Measurements from ENCODE around the gene MAST1. TPM values are rescaled to one million over a fixed set of nuclear protein-coding genes. Genes with fewer than 3 reads are reported as not detected.
"Not testable (repeated sequence)": the region's sequence is repeated elsewhere in the genome, so short reads cannot be mapped to it uniquely, and the experiment has no call there.

MAST1 gene
- total RNA-seq, 1 experiment from 2014 or later: 2.6 TPM

GRCh38 chr19:12912571-12912970, 74.3 kb downstream of the MAST1 start:
- DNase-seq: no peak
- H3K27me3 Mint-ChIP-seq (ENCODE audit: unreplicated experiment): no peaks in the 10 kb centered on the region
- intact Hi-C loops (cut with micrococcal nuclease; ENCODE audit: unreplicated experiment): no loop called here
- BruUV-seq (replicated peaks): no TSS peak
- H3K36me3 Mint-ChIP-seq (ENCODE audit: insufficient read depth, unreplicated experiment): peaks cover 4% of the 10 kb centered on the region
- H3K4me1 Mint-ChIP-seq (ENCODE audit: low read depth, unreplicated experiment): no peaks in the 10 kb centered on the region
- CTCF ChIA-PET: no interaction called here
- no peak overlapping the region for H3K4me3 Mint-ChIP-seq (ENCODE audit: low read depth, unreplicated experiment)
- no peaks in the 10 kb centered on the region for H3K9me3 Mint-ChIP-seq (ENCODE audit: low read depth, unreplicated experiment)
- TF ChIP-seq CTCF (IDR thresholded peaks at IDR 0.05; ENCODE audit: unreplicated experiment): no peak
- no peak overlapping the region for H3K27ac Mint-ChIP-seq (ENCODE audit: unreplicated experiment)

GRCh38 chr19:12913011-12913561, 74.8 kb downstream of the MAST1 start:
- H3K4me3 Mint-ChIP-seq (ENCODE audit: low read depth, unreplicated experiment): no peak overlapping the region
- CTCF ChIA-PET: no interaction called here
- H3K27ac Mint-ChIP-seq (ENCODE audit: unreplicated experiment): no peak overlapping the region
- BruUV-seq (replicated peaks): no TSS peak
- no peaks in the 10 kb centered on the region for H3K9me3 Mint-ChIP-seq (ENCODE audit: low read depth, unreplicated experiment)
- H3K36me3 Mint-ChIP-seq (ENCODE audit: insufficient read depth, unreplicated experiment): peaks cover 9% of the 10 kb centered on the region
- no peaks in the 10 kb centered on the region for H3K4me1 Mint-ChIP-seq (ENCODE audit: low read depth, unreplicated experiment)
- TF ChIP-seq CTCF (IDR thresholded peaks at IDR 0.05; ENCODE audit: unreplicated experiment): no peak
- DNase-seq: no peak
- intact Hi-C loops (cut with micrococcal nuclease; ENCODE audit: unreplicated experiment): no loop called here
- H3K27me3 Mint-ChIP-seq (ENCODE audit: unreplicated experiment): no peaks in the 10 kb centered on the region

GRCh38 chr19:12913851-12914690, 75.8 kb downstream of the MAST1 start:
- CTCF ChIA-PET: no interaction called here
- peaks cover 17% of the 10 kb centered on the region for H3K36me3 Mint-ChIP-seq (ENCODE audit: insufficient read depth, unreplicated experiment)
- intact Hi-C loops (cut with micrococcal nuclease; ENCODE audit: unreplicated experiment): no loop called here
- TF ChIP-seq CTCF (IDR thresholded peaks at IDR 0.05; ENCODE audit: unreplicated experiment): no peak
- BruUV-seq (replicated peaks): no TSS peak
- H3K27me3 Mint-ChIP-seq (ENCODE audit: unreplicated experiment): no peaks in the 10 kb centered on the region
- no peaks in the 10 kb centered on the region for H3K4me1 Mint-ChIP-seq (ENCODE audit: low read depth, unreplicated experiment)
- H3K9me3 Mint-ChIP-seq (ENCODE audit: low read depth, unreplicated experiment): no peaks in the 10 kb centered on the region
- H3K4me3 Mint-ChIP-seq (ENCODE audit: low read depth, unreplicated experiment): no peak overlapping the region
- H3K27ac Mint-ChIP-seq (ENCODE audit: unreplicated experiment): no peak overlapping the region
- no peak for DNase-seq

- H3K4me1 Mint-ChIP-seq (ENCODE audit: low read depth, unreplicated experiment); CTCF ChIA-PET; DNase-seq; H3K27me3 Mint-ChIP-seq (ENCODE audit: unreplicated experiment); intact Hi-C loops (cut with micrococcal nuclease; ENCODE audit: unreplicated experiment); H3K4me3 Mint-ChIP-seq (ENCODE audit: low read depth, unreplicated experiment); BruUV-seq (replicated peaks); H3K27ac Mint-ChIP-seq (ENCODE audit: unreplicated experiment); H3K9me3 Mint-ChIP-seq (ENCODE audit: low read depth, unreplicated experiment): not testable (repeated sequence)
- H3K36me3 Mint-ChIP-seq (ENCODE audit: insufficient read depth, unreplicated experiment): peaks cover 33% of the 10 kb centered on the region
Observed at GRCh38 chr19:12915860-12916259, 77.5 kb downstream of the MAST1 start.

GRCh38 chr19:12918253-12918652, 79.9 kb downstream of the MAST1 start:
- no peak for TF ChIP-seq CTCF (IDR thresholded peaks at IDR 0.05; ENCODE audit: unreplicated experiment)
- Mint-ChIP-seq H3K4me3 (ENCODE audit: low read depth, unreplicated experiment) (peak overlapping the region; percentile 64), H3K9me3 (ENCODE audit: low read depth, unreplicated experiment) (no peaks in the 10 kb centered on the region), H3K4me1 (ENCODE audit: low read depth, unreplicated experiment) (no peaks in the 10 kb centered on the region), H3K27me3 (ENCODE audit: unreplicated experiment) (no peaks in the 10 kb centered on the region), H3K27ac (ENCODE audit: unreplicated experiment) (peak overlapping the region; percentile 91), H3K36me3 (ENCODE audit: insufficient read depth, unreplicated experiment) (peaks cover 53% of the 10 kb centered on the region)
- intact Hi-C loops (cut with micrococcal nuclease; ENCODE audit: unreplicated experiment): no loop called here
- DNase-seq: no peak
- BruUV-seq (replicated peaks): no TSS peak
- CTCF ChIA-PET: no interaction called here
